Anterior cingulate cortex (tissue), 58 donors: ENCODE data around the gene VAMP3.
"Not testable (repeated sequence)": the region's sequence is repeated elsewhere in the genome, so short reads cannot be mapped to it uniquely, and the experiment has no call there.

ENCODE experiments used
- DNase-seq, 58 donors: peaks; one replicate each; lab custom pipeline; 2025; lab: John Stamatoyannopoulos, UW

The VAMP3 gene

DNA sequence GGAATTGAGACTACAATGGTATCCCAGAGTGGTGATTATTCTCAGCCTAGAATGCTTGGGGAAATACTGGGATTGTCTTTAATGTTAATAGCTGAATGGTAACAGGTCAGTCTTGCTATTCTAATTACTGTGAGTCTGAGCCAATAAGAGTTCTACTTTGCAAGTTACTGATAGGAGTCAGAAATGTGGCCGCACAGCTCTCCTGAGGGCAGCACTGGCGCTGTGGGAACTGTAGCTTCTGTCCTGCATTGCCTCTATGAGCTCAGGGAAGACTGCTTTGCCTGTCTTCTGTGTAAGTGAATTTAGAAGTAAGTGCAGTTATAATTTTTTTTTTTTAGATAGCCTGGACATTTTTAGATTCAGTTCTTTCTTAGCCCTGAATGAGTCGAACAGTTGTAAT lies 10.0 kb upstream of the VAMP3 start:
- DNase-seq: no peak

DNA sequence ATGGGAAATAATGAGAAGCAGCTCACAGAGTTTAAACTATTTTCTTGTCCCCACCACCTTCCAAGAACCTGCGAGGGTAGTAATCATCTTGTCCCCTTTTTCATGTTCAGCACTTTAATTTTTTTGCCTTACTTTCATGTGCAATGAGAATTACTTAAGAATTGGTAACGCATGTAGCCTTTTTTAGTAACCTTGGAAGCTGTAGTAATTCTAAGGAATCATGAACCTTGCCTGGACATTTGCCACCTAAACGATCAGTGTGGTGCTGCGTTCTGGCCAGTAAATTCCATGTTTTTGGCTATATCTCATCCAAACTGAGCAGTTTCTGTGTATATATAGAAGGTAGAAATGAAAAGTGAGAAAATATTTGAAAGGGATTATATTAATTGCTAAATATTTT lies 3.9 kb upstream of the VAMP3 start:
- no peak for DNase-seq

DNA sequence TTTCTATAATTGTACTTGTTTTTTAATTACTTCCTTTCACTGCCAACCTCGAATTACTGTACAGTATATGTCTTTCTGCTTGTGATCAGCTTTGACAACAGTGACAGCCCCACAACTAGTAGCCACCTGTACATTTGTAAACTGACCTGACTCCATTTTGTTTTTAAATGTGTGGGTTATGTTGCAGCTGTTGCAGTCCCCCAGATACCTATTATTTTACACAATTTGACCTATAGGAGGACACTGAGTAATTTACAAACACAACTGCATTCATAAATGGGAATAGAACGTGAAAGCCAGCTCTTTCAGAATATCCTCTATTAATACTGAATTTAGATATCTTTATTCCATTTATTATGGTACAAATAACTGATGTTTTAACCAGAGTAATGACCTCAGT lies 2.5 kb upstream of the VAMP3 start:
- no peak for DNase-seq

- no peak for DNase-seq
Observed at GRCh38 chr1:7769673-7770412, 1.3 kb upstream of the VAMP3 start.

GRCh38 chr1:7770669-7770996 lies 463 bp upstream of the VAMP3 start:
- DNase-seq: peak in 1 of 58 donors; percentile 60

GRCh38 chr1:7771823-7772299 lies 765 bp downstream of the VAMP3 start:
- no peak for DNase-seq

- no peak for DNase-seq
Observed at GRCh38 chr1:7777591-7777990, 6.5 kb downstream of the VAMP3 start.

DNA sequence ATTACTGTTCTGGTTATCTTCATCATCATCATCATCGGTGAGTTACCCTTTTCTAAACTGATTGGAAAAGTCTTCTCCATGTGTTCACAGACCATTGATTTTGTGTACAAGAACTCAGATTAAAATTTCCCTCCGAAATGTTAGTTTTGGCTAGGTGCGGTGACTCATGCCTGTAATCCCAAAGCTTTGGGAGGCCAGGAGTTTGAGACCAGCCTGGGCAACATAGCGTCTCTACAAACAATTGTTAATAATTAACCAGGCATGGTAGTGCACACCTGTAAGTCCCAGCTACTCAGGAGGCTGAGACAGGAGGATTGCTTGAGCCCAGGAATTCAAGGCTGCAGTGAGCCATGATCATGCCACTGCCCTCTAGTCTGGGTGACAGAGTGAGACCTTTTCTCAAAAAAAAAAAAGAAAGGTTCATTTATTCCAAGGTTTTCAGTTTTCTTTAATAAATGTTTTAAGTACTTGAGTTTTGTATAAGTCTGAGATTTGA lies 7.1 kb downstream of the VAMP3 start:
- DNase-seq: no peak

DNA sequence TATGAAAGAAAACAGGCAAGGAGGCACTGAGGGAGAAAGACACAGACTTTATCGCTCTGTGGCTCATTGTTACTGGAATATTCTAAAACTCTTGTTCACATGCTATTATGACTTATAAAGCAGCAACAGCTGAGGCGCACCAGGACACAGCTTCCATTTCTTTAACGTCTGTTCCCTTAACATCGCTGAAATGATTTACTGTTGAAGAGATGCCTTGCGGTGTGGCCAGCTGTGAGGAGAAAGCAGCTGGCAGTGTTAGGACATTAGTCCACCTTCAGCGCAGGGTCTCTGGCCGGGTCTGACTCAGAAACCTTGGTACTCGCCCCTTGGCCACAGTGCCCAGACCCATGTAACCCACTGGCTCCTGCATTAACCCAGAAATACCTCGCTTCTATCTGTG lies 9.9 kb downstream of the VAMP3 start:
- DNase-seq: no peak

- no peak for DNase-seq
Observed at GRCh38 chr1:7781501-7781900, 10.4 kb downstream of the VAMP3 start.

DNA sequence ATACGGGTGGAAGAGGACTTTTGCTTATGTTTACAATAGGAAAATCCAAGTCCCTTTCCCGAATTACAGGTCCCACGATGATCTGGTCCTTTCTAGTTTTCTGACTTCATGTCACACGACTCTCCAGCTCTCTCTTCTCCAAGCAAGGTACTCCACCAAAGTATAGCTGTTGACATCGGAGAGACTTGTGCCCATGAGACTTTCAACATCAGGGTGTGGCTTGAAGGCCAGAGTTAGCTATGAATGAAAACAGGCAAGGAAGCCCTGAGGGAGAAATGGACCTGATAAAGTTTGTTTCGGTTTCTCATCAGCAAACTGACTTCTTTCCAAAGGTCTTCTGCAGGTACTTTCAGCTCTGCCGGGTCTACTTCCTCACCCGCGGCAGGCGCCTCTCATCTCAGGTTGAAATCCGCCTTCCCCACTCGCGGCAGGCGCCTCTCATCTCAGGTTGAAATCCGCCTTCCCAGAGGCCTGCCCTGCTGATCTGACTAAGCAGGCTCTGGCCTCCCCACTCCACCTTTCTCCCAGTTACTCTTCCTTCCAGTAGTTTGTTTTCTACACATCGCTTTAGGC lies 10.9 kb downstream of the VAMP3 start:
- DNase-seq: no peak

DNA sequence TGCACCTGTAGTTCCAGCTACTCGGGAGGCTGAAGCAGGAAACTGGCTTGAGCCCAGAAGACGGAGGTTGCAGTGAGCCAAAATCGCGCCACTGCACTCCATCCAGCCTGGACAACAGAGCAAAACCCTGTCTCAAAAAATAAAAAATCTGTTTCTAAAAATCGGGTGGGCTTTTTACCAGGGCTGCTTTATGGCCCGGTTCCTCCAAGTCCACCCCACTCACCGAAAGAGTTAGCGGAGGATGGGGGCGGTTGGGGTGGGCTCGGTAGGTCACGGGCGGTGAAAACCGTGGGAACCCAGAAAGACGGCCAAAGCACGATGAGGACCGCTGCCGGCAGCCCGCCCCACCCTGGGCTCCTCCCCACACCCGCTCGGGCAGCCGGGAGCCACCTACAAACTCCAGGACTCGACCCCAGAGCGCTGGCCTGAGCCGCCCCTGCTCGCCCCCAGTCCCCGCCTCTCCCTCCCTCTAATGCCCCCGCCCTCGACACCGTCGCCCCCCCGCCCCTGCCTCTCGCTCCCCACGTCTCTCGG lies 12.1 kb downstream of the VAMP3 start:
- DNase-seq: peak in 46 of 58 donors; percentile 39 to 88 (median 74)

- peak; percentile 54 to 99 (median 97) for DNase-seq
Observed at GRCh38 chr1:7783826-7784491, 12.9 kb downstream of the VAMP3 start, which contains the start of gene PER3. TSS of gene PER3 (plus strand) at chr1:7784291. CDS start at chr1:7784878, 587 bp downstream.

- peak in 10 of 58 donors; percentile 22 to 67 (median 47) for DNase-seq
Observed at GRCh38 chr1:7784492-7785071, 13.5 kb downstream of the VAMP3 start.

- no peak for DNase-seq
Observed at GRCh38 chr1:7785108-7785507, 14.0 kb downstream of the VAMP3 start.

DNA sequence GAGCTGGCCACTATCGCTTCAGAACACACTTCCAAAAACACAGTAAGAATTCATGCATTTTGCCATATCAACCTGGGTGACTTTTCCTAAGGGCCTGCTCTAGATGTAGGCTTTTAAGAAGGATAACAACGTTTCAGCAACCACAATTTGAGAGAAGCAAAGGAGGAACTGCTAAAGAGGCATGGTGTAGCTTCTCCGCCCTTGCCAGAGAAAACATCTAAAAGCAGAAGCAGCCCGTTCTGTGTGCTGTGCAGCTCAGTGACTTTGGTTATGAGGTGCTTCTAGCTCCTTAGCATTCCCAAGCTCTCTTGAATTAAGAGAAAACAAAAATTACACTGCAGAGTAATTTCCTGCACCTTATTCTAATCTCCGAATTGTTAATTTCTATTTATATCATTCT lies 15.7 kb downstream of the VAMP3 start:
- DNase-seq: no peak

DNA sequence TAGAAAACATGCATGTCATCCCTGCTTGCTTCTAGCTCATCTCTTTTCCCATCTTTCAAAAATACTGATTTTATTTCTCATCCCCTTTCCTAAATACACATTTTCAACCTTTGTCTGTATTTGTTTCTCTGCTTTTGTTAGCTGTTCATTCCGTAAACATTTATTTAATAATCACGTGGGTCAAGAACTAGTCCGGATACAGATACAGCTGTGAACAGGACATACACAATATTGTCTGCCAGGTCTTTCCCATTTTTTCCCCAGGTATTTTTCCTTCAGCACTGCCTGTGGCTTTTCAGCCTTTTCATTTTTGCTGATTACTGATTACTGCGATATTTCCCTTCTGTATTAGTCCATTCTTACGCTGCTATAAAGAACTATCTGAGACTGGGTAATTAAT lies 18.7 kb downstream of the VAMP3 start:
- no peak for DNase-seq

- DNase-seq: not testable (repeated sequence)
Observed at GRCh38 chr1:7791027-7791426, 19.9 kb downstream of the VAMP3 start.

GRCh38 chr1:7795406-7795805 lies 24.3 kb downstream of the VAMP3 start:
- DNase-seq: no peak

DNA sequence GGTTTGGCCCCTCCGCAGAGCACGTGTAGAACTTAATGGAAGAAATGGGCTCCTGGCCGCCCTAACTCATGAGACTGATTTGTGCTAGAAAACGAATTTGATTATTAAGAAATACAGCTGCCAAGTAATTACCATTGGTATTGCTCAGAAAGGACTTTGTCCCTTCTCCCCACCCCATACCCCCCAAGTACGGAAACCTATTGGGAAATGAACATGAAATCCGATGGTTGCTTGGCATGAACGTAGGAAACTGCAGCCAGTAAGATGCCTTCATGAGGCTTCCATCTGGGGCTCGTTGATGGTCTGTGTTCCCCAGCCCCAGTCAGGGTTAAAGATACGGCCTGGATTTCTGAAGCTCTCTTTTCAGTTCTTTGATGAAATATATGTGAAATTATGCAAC lies 34.4 kb downstream of the VAMP3 start:
- DNase-seq: no peak
